GM19025 (cell line): ENCODE results near the gene MTERF4.

ENCODE experiments used
- ATAC-seq: cut with Tn5 transposase; IDR thresholded peaks from one replicate; pipeline ENCODE4 v1.9.1; 2021; ENCODE audit warnings: mild to moderate bottlenecking, low read depth, moderate library complexity; ENCODE audit not compliant: unreplicated experiment

MTERF4 gene

DNA sequence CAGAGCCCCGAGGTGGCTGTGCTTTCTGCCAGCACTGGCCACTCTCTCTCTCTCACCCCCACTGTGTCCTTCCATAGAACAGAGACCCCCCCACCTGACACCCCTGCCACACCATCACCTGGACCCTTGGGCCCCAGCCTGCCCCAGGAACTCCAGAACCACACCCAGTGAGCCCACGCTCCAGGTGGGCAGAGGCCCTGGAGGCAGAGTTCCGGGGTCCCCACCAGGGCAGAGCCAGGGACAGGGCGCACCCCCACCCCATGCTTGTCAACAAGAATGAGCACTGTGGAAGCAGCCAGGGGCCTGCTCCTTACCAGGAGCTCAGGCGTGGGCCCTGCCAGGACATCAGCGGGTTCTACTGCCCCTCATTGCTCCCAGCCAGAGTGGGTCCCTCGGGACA lies 32.6 kb upstream of the MTERF4 start:
- no peak for ATAC-seq

DNA sequence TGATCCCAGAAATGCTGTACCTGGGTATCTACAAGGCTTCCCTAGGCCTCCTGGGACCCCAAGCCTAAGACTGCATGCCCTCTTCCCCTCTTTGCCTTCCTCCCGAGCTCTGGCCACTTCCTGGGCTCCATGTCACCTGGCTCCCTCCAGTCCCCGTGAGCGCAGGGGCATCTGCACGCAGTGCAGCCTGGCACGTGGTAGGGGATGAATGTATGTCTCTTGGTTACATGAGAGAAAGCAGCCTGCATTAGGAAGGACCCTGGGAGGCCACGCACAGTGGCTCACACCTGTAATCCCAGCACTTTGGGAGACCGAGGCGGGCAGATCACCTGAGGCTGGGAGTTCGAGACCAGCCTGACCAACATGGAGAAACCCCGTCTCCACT lies 31.3 kb upstream of the MTERF4 start:
- no peak for ATAC-seq

DNA sequence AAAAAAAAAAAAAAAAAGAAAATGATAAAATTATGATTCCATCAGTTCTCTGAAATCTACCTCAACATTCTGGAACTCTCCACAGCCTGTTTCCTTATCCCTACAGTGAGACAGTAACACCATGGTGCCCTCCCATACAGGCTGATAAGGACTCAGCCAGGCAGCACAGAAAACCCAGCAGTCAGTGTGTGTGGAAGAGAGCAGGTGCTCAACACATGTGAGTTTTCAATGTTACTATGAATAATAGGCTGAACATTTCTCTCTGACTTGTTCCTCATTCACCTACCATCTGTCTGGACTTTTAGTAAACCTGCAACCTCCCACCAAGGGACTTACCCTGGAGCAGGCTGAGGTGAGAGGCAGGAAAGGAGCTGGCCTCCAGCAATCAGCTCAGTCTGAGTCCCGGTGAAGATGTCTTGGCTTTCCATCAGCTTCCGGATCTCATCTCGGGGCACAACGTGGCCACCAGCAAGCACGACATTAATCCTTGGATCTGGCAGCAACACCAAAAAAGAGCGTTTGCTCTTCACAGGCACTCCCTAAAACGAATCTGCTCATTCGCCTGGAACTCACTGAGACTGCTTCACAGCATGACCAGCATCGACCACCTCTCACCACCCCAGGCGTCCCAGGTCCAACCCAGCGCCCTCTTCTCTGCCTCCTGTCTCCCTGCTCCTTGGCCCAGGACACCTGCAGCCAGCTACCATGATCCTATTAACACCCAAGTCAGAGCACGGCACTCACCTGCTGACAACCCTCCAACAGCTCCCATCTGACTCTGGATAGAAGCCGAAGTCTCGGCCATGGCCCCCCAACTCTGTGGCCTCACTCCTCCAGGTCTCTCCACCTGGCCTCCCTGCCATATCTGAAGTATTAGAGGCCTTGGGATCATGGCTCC lies 30.7 kb upstream of the MTERF4 start:
- no peak for ATAC-seq

DNA sequence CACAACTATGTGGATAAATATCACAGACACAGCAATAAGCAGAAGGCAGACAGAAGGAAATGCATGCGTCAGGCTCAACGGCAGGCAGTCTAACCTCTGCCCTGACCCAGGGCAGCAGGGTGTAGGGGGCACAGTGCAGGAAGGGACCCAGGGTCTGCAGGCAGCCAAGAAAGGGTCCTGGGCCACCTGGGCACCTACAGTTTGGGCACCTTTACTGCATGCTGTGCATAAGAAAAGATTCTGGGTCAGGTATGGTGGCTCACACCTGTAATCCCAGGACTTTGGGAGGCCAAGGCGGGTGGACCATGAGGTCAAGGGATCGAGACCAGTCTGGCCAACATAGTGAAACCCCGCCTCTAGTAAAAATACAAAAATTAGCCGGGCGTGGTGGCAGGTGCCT lies 29.4 kb upstream of the MTERF4 start:
- ATAC-seq, result no peak

DNA sequence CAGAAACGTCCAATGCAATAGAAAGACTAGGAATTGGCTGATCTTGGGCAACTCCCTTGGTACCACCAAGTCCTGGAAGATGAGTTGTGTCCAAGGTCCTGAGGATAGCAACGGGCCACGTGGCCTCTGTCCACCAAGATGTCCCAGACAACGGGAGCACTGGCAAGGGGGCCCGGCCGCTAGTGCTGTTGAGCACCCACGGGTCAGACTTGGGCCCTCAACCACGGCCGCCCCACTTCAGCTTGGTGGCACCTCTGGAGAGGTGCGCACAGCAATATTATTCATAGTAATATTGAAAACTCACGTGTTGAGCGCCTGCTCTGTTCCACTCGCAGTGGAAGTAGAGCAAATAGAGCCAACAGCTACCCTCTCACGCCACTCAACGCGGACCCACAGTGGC lies 28.2 kb upstream of the MTERF4 start:
- ATAC-seq, result no peak

DNA sequence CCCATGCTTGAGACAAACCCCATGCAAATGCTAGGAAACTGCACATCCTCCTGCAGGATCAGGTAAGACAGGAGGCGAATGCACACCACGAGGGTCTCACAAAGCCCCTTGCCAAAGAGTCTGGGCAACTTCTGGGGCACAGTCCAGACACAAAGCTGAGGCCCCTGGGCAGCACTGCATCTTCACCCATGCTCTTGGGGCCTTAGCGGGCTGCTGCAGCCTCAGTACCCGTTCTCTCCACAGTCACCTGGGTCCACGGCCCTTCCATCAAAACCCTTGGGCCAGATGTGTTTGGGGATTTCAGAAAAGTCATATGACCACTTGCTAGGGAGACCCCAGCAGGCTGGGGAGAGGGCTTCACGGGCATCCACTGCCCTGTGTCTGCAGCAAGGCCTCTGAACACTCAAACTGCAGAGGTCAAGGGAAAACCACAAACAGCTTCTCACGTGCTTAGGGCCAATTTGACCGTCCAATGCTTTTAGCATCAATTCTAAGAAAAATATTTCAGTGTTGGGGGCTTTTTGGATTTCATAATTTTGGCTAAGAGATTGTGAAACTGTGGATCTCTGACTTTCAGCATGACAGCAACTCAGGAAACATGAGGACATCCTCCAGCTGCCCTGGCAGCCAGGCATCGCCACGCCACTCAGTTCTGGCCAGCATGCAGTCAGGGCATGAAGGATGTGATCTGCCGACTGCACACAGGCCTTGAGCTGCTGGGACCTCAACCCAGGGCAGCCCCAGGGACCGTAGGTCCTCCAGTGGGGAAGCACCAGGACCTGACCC lies 27.2 kb upstream of the MTERF4 start:
- ATAC-seq, result no peak

DNA sequence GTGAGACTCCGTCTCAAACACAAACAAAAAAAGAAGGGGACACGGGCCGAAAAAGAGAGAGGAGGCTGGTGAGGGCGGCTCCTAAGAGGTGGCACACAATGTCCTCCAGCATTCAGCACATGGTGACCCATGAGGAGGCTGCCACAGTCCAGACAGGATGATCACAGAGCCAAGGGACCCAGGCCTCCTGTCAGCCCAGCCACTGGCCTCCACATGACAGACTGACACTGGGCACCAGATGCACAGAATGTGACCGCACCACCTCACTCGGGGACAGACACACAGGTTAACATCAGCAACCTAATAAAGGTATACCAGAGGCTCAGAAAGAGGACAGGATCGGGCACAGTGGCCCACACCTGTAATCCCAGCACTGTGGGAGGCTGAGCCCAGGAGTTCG lies 26.2 kb upstream of the MTERF4 start:
- no peak for ATAC-seq

DNA sequence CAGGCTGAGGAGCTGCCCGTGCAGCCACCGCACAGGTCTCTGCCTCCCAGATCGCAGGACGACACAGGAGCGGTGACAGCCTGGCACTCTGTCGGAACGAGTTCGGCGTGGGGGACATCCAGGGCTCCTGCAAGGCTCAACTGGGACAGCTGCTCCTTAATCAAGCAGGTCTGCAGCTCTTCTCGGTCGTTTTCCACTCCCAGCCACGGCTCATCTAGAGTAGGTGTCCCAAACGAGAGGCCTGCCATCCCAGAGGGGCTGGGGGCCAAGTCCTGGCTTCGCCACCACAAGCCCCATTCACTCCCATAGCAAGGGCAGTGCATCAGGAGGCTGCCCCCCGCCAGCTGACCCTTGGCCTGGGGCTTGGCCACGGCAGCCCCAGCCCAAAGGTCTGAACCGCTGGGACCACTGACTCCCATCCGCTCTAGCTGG lies 24.7 kb upstream of the MTERF4 start:
- ATAC-seq, result no peak

DNA sequence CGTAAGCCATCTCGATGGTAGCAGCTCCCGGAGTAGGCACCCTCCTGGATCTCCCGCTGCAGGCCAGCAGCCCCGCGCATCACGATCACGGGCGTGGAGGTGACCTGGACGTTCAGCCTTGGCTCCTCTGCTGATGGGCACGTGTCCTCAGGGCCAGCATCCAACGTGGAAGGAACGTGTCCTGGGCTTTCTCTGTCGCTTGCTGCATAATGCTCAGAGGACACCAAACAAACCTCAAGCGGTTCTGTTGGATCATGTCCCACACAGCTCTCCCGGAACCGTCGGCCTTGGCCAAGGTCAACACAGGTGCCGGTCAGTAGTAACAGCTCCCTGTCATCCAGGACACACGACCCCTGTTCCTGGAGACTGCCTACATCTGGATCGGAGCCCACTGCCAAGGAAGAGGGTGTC lies 24.1 kb upstream of the MTERF4 start:
- no peak for ATAC-seq

DNA sequence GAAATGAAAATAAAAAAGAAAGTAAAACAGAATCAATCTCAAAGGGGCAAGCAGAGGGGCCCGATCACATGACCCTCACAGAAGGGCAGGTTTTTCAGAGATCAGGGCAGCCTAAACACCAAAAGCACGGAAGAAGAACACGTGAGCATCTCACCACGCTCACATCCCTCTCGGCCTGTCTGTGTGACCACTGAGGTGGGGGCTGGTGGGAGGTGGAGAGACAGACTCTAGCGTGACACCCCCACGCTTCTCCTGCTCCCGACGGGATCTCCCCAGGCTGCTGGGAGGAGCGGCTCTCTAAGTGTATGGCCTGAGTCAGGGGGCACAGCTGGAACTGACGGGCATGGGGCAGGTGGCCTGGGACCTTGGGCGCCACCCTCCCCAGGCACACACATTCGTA lies 23.5 kb upstream of the MTERF4 start:
- no peak for ATAC-seq

DNA sequence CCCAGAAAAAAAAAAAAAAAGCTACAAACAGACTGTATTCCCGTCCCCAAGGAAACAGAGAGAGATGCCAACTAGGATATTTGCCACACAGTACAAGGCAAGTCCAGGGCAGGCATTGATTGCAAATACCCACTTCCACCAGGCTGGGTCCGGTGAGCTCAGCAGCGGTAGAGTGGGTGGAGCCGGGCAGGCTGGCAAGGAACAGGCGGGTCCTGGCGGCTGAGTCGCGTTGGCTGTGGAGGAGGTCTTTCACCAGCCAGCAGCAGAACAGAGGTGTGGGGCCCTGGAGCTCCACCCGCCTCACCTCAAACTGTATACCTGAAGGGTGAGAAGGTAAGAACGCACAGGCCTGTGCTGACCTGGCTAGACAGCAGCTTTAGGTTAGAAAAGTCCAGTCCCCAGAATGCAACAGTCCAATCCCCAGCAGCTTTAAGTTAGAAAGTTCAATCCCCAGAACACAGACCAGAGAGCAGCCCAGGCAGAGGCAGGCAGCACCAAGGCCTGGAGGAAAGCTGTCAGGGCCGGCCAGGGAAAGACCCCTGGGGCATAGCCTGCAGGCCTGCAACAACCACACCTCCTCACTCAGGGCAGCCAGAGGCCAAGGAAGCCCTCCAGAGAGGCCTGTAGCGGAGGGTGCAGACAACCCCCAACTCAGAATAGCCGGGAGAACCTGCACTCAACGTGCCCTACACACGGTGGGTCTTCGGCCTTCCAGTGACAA lies 21.9 kb upstream of the MTERF4 start:
- no peak for ATAC-seq

DNA sequence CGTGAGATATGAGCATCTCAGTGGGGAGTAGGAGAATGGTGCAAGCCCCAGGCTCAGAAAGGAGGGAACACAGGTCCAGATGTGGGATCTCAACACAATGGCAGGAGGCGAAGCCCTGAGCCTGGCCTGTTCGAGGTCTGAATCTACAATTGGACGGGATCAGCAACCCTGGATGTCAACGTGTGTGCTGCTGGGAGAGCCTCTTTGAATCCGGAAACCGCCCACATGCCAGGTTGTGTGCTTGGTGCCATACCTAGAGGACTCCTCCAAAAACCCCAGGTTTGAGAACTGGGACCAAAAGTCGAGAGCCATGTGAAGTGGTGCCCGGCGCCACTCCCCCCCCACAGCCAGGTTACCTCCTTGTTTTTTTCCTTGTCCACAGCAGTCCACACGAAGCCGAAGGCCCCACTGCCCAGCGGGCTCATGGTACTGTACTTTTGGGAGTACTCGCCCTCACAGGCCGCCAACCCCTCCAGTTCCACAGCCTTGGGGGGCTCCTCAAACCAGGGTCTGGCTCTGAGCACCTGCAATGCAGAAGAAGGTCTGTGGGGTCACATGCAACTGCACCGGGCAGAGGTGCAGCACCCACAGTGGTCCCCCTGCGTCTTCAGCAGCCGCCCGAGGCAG lies 20.4 kb upstream of the MTERF4 start:
- ATAC-seq, result no peak

DNA sequence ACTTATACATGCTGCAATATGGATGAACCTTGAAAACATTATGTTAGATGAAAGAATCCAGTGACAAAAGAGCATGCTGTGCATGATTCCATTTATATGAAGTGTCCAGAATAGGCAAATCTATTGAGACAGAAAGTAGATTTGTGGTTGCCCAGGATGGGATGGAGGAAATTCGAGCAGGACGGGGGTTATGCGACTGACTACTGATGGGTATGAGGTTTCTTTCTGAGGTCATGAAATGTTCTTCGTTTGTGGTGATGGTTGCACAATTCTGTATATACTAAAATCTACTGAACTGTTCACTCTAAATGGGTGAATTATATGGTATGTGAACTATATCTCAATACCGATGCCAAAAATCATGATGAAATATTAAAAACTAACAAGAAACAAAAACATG lies 18.9 kb upstream of the MTERF4 start:
- ATAC-seq, result no peak

DNA sequence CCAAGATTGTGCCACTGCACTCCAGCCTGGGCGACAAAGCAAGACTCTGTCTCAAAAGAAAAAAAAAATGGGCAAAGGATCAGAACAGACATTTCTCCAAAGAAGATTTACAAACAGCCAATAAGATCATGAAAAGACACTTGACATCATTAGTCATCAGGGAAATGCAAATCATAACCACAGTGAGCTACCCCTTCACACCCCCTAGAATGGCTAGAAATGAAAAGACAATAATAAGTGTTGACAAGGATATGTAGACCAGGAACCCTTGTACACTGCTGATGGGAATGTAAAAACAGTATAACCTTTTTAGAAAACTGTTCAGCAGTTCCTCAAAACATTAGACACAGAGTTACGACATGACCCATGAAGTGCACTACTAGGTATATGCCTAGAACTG lies 18.4 kb upstream of the MTERF4 start:
- no peak for ATAC-seq

DNA sequence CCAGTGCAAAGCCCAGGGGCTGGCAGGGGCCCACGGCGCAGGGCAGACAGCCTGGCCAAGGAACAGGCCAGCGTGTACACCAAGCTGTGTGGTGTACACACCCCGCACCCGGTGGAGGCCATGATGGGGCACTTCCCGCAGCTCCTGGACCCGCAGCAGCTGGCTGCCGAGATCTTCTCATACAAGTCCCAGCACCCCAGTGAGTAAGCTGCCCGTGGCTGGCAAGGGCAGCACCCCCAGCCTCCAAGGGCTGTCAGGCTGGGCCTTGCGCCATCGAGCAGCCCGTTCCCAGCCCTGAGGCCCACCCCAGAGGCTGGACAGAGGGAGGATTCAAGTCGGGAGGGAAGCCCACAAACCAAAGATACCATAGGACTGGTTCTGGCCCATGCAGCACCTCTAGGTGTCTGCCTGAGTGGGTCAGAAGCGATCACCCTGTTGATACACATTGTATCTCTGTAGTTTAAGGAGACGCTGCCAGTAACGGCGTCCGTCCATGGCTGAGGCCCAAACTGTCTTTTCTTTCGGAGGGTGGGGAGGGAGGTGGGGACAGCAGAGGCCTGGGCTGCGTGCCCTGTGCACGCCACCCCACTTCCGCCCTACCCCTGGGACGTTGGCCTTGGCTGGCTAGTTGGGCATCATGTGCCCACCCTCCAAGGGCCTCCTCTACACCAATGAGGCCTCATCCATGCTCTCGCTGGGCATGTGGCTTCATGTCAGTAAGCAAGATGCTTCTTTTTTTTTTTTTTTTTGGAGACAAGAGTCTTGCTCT lies 16.8 kb upstream of the MTERF4 start:
- no peak for ATAC-seq

DNA sequence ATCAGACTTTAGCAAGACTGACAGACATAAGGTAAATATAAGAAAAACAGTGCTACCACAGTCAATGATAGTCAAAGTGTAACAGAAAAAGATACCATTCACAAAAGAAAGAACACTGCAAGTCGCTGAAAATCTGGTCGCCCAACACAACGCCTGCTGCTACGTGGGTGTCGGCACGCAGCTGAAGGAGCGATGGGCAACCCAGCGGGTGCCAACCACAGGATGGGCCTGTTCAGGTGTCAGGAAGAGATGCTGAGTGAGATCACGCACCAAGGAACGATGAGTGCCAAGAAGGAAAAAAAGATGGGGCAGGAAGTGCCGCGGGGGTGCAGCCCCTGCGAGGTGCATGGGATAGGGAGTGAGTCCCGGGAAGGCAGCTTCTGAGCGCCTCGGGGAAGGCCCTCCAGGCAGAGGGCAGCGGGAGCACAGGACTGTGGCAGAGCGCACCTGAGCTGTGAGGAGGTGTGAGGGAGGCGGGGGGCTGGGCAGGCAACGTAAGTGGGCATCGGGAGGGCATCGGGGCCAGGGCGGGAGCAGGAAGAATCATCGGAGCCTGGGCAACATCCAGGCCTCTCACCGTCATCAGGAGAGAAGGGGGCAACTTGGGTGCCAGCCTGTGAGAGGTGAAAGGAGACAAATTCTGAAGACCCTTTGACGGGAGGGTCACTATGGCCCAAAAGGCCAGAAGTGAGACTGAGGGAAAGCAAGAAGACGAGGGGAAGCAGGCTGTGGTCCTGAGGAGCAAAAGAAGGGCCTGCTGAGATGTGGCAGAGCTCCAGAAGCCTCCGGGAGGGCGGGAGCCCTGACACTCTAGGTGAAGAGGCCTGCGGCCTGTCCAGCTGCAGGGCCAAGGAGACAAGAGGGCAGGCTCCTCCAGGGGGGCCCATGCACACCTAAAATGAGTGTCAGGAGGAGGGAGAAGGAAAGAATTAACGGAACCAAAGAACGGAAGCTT lies 14.8 kb upstream of the MTERF4 start:
- no peak for ATAC-seq

DNA sequence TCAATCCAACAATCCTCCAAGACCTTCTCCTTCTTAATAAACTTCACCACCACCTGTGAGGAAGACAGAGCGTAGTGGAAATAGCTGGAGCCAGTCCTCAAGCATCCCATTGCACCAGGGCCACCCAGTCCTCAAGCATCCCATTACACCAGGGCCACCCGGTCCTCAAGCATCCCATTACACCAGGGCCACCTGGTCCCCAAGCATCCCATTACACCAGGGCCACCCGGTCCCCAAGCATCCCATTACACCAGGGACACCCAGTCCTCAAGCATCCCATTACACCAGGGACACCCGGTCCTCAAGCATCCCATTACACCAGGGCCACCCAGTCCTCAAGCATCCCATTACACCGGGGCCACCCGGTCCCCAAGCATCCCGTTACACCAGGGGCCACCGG lies 13.3 kb upstream of the MTERF4 start:
- ATAC-seq, result no peak

DNA sequence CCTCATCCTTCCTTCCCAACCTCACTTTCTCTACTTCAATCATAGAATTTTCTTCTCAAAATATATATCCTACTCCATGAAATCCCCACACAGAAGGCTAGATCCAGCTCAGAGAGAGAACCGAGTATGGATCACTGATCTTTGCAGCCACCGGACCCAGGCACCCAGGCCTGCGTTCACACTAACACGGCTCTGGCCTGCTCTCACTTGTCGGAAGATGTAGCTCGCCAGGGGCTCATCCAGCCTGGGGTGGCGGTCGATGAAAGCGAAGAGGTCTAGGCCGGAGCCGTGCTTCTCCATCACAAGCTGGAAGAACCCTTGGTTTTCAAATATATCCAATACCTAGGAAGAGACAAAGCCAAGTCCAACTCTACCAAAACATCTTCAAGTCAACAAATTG lies 12.7 kb upstream of the MTERF4 start:
- ATAC-seq, result no peak

DNA sequence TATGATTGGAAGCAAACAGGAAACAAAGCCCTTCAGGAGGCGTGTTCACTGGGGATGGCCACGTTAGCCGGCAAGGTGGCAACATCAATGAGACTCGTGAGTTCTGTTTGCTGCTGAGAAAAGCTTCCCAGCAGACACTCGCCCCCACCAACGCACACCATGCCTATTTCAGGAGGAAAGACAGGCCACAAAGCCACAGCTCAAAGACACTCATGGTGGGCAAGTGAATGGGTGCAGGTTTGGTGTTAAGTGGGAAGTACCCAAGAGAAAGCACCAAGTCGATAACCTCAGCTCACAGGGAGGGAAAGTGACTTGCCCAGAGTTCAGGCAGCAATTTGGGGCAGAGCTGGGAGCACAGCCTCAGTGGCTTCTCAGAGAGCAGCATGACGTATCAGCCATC lies 10.5 kb upstream of the MTERF4 start:
- ATAC-seq, result no peak
